GM21619 (cell line): ENCODE data around the gene TRIM44.
"Not testable (repeated sequence)": the region's sequence is repeated elsewhere in the genome, so short reads cannot be mapped to it uniquely, and the experiment has no call there.

Experiments
- ATAC-seq: cut with Tn5 transposase; IDR thresholded peaks from one replicate; pipeline ENCODE4 v1.9.1; 2021; ENCODE audit not compliant: unreplicated experiment

The TRIM44 gene

DNA sequence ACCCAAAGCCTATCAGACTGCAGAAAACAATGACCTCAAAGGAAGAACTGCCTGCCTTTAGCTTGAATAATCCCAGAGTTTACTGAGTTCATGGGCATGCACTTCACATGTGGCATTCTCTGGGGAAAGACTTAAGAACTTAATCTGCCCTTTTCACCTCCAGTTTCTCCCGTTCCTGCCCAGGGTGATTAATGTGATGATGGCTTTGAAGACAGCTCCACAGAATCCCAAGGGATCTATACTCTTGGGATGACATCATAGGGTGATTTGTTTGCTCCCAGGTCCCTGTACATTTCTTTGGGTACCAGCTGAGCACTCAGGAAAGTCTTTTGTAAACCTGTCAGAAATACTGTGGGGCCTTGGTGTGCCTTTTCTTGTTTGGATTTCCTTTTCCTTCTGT, 30.3 kb upstream of the TRIM44 start:
- no peak for ATAC-seq

DNA sequence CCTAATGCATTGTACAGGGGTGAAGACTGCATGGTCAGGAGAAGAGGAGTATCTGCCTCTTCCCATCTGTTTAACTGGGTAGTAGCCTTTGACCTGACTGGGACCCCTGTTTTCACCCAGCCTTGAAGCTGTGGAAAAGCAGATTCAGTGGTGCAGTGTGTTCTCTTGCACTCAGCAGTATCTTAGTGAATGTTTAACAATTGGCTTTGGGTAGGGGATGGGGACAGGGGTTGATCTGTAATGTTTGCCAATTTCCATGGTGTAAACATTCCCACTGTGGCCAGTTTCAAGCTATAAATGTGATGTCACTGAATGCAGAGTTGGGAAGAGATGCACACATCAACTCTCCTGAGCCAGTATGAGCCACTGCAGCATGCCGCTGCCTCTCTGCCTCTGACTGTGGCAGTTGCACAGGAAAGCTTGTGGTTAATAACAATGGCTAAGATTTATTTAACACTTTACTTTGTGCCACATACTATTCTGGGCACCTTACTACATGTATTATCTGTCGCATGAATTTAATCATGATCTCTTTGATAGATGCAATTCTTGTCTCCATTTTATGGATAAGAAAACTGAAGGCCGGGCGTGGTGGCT, 28.6 kb upstream of the TRIM44 start:
- no peak for ATAC-seq

DNA sequence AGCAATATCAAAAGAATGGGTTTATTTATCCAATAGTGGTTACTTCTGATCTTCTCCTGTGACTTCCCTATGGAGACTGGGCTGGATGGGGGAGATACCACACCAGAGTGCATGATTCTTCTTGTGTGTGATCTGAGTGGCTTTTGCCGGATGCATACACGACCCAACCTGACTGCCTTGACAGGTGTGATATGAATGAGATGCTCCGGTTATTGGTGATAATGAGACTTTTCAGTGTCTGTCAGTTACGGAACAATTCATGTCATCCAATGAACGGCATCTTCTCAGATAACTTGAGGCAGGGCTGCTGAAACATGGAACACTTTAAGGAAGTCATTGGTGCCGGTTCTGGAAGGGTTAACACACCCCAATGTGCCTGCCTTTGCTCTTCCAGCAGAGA, 26.6 kb upstream of the TRIM44 start:
- ATAC-seq, result no peak

DNA sequence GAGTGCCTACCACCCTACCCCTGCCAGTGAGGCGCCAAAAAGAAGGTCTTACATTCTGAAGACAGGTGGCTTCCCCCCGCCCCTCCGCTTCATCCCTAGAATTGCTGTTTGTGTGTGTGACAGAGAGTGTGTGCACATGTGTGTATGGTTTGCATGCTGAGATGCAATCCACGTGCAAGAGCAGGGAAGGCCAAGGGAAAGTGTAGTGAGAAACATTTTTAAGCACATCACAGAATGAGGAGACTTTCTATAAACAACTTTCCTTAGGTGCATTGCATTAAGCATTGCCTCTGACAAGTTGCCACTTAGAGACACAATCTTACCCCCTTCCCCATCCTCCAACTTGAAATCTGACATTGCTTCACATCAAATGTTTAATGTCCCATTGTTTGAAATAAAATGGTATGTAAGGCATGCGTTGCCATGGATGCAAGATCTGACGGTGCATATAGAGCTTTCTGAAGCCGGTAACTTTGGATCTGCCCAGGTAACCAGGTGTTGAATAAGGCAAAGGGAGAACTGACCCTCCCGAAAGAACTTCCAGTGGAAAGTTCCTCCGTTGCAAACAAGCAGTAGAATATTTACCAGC, 22.9 kb upstream of the TRIM44 start:
- no peak for ATAC-seq

DNA sequence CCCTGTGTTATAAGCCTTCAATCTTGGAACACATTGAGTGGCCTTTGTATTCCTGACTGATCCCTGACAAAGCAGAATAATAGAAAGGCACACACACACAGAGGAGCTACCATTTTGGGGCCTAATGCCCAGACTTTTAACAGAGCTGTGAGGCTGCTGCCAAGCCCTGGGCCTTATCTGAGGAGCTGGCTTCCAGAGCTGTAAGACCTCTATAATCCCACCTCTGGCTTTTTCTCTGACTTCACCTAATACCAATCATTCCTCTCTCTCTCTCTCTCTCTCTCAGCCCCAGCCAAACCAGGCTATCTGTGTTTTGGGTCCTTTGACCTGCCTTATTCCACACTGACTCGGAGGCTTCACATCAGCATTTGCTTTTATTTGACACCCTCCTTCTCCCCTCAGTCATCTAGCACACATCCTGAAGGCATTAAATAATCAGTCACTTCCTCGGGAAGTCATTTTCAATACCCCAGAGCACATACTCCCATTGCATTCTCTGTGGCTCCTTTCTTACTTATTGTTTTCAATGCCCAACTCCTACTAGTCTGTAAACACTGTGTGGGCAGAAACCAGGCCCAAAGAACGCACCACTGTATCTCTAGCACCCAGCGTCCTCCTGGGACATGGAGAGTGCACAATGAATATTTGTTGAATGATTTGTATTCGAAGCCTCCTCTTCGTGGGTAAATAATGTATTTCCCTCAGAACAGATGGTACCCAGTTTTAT, 21.2 kb upstream of the TRIM44 start:
- no peak for ATAC-seq

DNA sequence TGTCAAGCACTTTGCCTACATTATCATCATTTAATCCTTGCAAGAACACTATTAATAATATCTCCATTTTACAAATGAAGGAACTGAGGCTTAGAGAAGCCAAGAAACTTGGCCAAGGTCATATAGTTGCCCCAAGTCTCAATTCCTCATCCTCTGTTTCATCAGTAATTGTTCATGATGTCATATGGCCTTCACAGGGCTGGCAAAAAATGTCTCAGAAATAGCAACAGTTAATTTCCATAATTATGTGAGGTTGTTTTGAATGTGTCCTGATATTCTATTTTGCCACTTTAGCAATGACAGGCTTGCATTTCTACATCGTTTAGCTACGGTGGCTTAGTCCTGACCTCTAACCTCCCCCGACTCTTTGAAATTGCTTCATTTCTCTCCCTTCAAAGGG, 20.6 kb upstream of the TRIM44 start:
- ATAC-seq, result no peak

DNA sequence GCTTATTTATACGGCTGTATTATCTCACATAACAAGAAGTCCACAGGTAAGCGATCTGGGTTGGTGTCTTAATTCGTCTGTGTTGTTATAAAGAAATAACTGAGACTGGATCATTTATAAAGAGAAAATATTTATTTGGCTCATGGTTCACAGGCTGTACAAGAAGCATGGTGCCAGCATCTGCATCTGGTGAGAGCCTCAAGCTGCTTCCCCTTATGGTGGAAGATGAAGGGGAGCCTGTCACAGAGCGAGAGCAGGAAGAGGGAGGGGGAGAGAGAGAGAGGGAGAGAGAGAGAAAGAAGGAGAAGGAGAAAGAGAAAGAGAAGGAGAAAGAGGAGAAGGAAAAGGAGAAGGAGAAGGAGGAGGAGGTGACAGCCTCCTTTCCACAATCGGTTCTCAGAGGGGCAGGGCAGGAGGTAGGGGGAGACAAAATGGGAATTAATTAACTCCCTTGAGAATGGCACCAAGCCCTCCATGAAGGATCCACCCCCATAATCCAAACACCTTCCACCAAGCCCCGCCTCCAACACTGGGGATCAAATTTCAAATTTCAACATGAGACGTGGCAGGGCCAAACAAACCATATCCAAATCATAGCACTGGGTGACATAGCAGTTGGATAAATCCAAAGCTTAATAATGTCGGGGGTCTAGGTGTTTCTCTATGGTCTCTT, 15.0 kb upstream of the TRIM44 start:
- ATAC-seq, result no peak

DNA sequence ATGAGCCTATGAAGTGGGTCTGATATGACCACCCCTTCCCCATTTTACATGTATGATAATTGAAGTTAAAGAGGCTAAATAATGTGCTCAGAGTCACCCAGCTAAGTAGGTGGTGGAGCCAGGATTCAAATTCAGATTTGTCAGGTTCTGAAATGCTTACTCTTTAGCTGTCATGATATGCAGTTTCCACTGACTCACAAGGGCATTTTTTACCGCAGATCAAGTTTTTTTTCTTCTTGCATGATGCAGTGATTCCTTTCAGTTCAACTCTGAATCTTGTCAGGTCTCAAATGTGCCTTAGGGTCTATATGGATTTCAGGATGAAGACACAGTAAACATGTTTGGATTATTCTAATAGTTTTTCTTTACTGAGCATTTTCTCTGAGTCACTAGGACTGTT, 12.6 kb upstream of the TRIM44 start:
- no peak for ATAC-seq

DNA sequence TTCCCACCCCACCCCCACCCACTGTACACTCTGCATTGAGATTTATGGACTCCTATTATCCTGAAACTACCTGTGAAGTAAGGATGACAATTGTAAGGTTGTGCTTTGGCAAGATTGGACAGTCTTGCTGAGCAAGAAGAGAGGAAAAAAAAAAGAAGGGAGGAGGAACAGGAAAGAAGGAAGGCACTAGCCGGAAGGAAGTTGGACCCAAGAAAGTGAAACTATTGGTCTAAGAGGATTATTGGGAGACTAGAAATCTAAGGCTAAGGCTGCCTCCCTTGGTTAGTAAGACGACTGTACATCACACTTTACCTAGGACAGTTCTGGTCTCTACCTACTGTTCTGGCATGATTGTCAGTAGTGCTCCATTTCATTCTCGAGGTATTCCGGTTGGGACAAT, 12.1 kb upstream of the TRIM44 start:
- ATAC-seq, result no peak

DNA sequence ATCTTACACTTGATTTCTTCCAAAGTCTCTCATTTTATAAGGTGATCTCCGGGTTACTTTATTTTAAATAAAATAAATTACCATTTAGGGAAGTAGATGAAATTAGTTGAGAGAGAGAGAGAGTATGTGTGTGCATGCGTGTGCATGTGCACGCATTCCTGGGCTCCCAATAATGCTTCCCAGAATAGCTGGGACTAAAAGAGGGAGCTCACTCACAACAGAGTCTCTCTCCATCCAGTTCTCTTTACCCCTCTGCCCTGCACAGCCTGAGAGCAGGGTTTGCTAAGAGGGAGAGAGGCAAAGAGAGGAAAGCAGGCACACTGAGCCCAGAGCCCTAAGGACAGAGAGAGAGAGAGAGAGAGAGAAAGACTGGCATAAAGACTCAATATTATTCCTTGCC, 11.3 kb upstream of the TRIM44 start:
- ATAC-seq, result no peak

DNA sequence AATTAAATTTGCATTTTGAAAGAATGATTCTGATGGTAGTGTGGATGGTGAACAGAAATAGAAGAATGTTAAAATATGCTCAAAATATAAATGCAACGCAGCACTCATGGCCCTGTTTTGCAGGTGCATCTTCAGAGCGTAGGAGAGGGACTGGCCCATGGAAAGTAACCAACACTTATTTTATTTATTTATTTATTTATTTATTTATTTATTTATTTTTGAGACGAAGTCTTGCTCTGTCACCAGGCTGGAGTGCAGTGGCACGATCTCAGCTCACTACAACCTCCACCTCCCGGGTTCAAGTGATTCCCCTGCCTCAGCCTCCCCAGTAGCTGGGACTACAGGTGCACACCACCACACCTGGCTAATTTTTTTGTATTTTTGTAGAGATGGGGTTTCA, 9.8 kb upstream of the TRIM44 start:
- ATAC-seq, result not testable (repeated sequence)

DNA sequence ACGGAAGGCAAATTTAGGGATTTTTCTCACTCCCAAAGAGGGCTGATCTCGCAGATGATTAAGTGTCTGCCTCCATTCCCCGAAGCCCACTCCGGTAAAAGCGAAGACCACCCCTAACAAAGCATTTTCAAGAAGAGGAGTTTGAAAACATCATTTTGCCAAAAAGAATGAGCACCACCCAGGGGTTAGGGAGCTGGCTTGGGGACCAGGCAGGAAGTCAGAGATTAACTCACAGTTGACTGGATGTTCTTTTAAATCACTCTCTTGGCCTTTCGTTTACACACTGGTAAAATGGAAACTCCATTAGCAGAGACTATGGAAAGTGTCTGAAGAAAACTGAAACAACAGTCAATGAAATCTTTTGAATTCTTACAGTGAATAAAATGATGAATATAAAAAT, 7.9 kb upstream of the TRIM44 start:
- ATAC-seq, result no peak

DNA sequence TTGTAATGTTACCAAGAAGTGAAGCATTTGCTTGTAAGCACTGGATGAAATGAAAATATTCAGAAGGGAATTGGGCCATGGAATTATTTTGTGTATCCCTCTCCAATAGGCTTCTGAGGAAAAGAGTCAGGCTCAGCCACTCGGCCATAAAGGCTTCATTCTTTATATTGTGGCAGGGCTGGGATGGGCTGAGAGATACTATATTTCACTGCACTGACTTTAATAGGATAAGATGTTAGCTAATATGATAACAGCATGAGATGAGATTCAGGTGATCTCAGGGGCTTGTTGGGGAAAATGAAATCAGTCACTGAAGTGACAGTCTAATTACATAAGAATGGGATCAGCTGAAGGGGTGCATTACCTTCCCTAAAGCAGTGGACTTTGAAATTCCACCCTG, 7.3 kb upstream of the TRIM44 start:
- no peak for ATAC-seq

DNA sequence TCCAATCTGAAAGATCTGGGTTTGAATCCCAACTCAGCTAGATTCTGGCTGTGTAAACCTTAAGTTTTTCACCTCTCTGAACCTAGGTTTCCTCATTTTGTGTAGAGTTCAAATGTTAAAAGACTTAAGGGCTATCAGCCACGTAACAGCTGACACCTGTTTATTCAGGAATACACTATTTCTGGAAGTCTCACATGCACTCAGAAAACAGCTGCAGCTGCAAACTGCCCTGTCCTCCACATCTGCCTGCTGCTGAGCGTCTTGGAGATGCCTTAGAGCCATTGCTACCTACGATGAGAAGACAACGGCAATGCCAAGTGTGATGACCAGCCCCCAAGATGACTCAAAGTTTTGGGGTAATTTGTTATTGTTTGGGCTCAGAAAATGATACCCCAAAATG, 6.7 kb upstream of the TRIM44 start:
- ATAC-seq, result no peak

DNA sequence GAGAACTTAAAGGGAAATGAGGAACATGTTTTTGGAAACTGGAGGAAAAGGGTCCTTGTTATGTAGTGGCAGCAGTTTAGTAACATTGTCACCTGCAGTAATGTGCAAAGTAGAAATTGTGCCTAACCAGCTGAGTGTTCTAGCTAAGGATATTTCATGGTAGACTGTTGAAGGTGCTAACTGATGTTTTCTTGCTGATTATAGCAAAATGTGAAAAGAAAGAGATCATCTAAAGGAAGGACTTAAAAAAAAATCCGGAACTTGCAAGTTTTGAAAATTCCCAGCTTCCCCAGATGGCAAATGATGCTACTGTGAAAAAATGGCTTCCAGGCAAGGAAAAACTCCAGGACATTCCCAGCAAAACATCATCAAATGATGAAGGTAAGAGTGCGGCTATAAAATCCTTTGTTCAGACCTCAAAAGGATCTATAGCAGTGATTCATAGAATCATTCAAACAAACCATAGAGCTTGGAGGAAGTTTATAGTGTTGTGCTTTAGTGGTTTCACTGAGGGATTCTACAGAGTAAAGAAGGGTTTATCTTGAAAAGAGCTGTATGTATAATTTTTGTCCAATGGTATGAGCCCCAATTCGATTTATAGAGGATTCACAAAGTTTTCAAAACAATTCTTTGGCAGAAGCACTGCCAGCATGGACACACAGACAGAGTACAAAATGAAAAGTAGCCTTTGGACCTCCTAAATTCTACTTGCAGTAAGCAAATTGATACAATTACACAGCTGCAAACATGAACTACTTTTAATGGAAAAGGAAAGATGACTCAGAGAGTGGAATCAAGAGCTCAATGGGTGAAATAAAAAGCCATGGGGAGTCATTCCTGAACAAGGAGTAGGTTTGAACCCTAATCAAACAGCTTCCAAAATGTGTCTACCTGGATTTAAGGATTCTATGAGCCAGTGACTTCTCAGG, 4.3 kb upstream of the TRIM44 start:
- no peak for ATAC-seq

DNA sequence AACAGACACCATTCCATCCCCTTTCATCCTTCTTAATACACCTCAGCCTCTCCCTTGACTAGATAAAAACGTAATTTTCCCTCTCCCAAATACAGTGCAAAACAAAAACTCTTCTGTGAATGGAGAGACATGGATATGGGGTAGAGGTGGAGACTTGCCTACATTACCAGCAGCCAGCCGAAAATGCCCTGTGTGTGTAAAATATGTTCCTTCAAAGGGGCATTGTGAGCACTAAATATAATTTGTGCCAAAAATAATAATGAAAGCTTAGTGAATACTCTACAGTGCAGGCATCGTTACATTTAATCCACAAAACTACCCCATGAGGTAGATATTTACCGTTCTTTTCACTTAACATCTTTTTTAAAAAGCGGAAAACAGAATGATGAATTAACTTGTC, 1.0 kb upstream of the TRIM44 start:
- no peak for ATAC-seq

DNA sequence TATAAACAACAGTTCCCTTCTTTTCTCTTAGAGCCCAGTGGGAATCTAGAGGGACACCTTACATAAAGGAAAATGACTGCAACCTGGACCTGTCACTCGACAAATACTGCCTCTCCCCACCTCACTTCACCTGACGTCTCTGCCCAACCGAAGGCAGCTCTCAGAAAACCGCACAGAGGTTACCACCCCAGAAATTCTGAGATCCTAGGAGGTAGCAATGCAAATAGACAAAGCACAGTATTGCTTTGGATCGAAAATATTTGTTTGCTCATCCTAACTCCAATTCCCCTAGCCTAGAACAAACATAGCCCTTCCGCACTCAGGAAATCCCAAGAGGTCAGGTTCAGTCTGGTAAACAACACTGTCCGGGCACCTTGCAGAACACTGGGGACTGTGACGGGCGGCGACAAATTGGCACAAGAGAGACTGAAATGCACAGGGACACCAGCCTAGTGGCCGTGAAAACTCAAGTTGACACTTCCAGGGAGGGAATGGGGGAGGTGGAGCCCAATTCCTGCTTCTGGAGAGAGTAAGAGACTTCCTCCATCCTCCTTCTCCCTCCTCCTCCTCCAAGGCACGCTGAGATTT, 420 bp upstream of the TRIM44 start:
- peak; percentile 26 for ATAC-seq

DNA sequence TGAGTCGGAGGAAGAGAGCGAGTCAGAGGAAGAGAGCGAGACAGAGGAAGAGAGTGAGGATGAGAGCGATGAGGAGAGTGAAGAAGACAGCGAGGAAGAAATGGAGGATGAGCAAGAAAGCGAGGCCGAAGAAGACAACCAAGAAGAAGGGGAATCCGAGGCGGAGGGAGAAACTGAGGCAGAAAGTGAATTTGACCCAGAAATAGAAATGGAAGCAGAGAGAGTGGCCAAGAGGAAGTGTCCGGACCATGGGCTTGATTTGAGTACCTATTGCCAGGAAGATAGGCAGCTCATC, 780 bp downstream of the TRIM44 start:
- no peak for ATAC-seq

DNA sequence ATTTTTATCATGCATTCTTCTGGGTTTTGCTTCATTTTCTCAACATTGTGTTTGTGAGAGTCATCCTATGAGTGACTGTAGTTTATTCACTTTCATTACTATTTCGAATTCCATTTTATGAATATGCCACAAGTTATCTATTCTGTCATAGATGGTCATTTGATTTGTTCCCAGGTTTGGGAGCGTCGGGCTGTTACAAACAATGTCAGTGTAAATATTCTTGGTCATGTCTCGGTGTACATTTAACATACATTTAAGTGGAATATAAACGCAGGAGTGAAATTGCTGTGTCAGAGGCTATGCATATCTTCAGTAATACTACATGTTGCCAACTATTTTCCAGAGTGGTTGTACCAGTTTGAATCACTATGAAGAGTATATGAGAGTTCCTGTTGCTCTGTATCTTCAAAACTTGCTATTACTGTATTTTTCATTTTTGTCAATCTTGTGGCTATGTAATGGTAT, 2.4 kb downstream of the TRIM44 start:
- ATAC-seq, result no peak

DNA sequence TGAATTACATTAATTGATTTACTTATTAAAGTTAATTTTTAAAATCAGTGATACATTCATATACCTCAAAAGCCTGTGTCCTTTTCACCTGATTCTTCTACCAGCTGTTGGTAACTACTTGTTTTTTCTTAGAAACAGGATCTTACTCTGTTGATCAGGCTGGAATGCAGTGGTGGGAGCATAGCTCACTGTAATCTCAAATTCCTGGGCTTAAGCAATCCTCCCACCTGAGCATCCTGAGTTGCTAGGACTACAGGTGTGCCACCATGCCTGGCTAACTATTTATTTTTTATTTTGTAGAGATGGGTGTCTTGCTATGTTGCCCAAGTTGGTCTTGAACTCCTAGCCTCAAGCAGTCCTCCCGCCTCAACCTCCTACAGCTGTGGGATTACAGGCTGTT, 4.7 kb downstream of the TRIM44 start:
- ATAC-seq, result no peak

DNA sequence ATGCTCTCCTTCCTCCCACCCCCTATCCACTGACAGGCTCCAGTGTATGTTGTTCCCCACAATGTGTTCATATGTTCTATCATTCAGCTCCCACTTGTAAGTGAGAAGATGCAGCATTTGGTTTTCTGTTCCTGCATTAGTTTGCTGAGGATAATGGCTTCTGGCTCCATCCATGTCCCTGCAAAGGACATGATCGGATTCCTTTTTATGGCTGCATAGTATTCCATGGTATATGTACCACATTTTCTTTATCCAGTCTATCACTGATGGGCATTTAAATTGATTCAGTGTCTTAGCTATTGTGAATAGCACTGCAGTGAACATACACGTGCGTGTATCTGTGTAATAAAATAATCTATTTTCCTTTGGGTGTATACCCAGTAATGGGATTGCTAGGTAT, 5.8 kb downstream of the TRIM44 start:
- ATAC-seq, result not testable (repeated sequence)
